ENCODE results near the gene ZIC4.

Gene ZIC4

DNA sequence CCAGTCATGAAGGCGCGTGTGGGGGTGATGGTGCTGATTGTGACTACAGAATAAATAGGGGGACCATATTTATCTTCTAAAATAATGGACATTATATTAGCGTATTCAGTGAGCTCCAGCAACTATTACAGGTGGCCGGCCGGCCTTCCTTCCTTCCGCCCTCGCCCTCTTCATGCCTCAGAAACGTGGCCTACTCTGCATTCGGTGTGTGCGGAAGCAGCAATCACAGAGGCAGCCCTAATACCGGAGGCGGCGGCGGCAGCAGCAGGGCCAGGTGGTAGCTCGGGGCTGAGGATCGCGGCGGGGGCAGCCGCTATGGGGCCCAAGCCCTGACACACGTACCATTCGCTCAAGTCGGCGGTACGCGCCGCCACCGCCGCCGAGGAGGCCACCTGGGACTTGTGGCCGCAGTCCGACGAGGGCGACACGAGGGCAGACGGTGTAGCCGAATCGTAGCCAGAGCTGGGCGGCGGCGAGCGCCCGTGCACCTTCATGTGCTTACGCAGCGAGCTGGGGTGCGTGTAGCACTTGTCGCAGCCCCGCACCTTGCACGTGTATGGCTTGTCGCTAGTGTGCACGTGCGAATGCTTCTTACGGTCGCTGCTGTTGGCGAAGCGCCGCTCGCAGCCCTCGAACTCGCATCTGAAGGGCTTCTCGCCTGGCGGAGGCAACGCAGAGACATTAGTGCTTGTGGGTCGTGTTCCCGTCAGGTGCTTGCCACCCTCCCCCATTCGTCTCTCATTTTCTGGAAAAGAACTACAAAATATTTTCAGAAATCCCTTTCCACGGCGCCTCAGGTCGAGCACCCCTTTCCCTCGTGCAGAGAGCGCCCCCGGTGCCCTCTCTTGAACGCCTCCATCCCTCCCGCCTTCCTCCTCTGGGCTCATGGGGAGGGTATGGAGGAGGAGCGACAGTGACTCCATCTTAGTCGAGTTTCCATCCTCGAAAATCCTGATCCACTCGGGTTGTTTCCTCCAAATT, 15.5 kb downstream of the ZIC4 start:
- no peak for DNase-seq (ENCODE audit: low spot score)

- DNase-seq (ENCODE audit: low spot score): no peak
Measured at GRCh38 chr3:147389717-147390116, 16.6 kb downstream of the ZIC4 start.

GRCh38 chr3:147388700-147389580, 17.4 kb downstream of the ZIC4 start:
- DNase-seq (ENCODE audit: low spot score): no peak

GRCh38 chr3:147387885-147388699, 18.3 kb downstream of the ZIC4 start:
- DNase-seq (ENCODE audit: low spot score): no peak

GRCh38 chr3:147387291-147387884, 19.0 kb downstream of the ZIC4 start:
- DNase-seq (ENCODE audit: low spot score): no peak

DNA sequence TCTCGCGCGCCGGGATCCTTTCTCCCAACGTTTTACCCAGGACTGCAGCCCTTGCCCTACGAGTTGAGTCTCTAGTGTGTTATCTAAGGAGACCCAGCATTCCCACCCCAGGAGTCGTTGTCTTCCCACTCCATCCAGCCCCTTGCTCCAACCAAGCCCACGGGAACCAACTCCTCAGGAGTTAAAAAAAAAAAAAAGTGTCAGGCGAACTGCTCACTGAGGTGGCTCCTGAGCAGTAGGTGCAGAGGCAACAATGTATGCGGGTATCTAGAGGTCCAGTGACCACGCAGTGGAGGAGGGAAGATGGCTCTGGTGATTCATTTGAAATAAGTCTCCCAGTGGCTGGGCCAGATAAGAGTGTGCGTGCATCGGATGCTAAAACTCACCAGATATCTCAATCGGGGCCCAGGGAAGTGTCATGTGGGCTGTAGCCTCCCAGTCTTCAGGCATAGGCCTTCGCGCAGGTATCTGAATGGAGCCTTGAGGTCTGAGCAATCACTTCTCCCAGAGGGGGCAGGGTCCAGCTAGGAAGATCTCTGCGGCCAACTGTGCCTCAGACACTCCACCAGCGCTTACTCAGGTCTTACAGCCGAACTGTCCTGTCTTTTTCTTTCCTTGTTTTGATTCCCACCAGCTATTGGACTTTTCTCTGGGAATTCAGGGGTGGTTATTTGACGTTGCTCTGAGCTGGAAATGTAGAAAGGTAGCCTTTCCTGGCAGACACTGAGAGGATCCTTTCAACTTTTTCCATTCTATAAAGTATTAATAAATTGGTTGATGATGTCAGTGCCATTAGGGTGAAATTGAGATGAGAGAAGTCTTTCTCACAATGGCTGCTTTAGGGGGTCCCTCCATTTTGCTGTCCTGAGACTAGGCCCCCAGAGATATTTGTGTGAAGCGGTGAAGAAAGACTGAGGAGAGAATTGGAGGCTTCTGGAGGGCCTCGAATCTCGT, 21.0 kb downstream of the ZIC4 start:
- no peak for DNase-seq (ENCODE audit: low spot score)

GRCh38 chr3:147384210-147385058, 21.9 kb downstream of the ZIC4 start:
- DNase-seq (ENCODE audit: low spot score): no peak

DNA sequence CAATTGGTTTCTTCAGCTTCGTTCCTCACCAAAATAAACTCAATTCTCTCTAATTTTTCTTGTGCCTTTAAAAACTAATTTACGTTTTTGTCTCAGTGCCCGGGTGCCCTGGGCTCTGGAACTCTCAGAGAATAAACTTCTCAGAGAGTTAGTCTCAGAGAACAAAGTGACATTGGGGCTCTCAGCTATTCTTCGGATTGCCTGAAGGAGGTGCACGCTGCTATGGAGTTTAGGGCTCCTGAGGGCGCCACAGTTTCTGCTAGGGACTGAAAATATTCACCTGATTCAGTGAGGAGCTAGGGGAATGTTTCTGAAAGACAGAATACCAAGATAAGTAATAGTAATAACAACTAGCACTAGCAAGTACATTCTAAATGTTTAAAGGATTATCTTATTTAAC, 22.7 kb downstream of the ZIC4 start:
- DNase-seq (ENCODE audit: low spot score): no peak

DNA sequence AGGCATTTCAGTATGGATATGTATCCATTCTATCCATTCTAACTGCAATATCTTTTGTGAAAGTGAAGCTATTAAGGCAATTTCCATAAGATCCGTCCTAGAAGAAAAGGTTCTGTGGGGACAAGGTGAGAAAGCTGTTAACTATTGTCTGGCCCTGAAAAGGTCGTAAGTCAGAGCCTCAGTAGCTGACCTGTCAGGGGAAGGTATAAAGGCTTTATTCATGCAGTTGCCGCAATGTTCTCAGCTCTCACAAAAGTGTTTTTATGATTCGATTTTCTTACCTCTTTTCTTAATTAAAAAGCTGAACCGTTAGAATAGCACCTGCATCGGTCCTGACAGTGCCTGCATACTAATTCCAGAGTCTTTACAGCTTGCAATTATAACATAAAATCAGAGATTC, 24.7 kb downstream of the ZIC4 start:
- DNase-seq (ENCODE audit: low spot score): no peak

DNA sequence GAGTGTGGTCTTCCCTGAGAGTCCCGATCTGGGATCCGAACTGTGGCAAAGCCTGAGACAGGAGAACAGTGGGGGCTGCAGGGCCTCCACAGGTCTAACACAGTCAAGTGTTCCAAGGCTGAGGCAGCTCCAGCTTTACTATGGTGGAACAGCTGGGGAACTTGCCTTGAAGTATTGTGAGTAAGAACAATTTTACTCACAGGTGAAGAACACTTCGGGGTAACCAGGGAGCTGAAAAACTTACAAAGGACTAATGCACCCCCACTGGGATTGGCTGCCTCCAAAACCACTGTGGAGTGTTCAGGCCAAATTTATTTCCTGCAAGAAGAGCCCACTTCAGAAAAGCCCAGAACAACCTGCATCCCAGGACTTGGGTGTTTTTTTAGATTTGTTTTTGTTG, 25.4 kb downstream of the ZIC4 start:
- no peak for DNase-seq (ENCODE audit: low spot score)

DNA sequence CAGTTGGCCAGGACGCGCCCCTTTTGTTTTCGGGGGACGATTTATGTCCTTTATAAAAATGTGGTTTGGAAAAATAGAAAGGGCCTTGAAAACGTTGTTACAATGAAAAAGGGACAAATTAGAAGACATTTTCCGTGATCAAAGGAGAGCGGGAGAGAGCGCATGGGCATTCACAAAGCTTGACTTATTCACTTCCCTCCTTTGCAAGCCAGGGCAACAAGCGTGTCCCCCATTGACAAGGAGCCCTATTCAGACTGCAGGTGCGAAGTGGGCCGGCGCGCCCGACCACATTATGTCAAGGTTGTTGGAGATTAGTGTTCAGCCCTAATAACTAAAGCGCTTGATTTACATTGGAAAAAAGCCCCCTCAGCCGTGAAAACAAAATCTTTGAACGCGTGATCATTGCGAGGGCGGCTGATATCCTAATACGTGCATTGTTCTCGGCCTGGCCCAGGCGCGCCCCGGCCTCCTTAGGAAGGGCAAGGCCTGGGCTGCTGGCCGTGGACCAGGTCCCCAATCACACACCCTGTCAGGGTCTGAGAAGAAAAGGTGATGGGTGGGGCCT, 25.9 kb downstream of the ZIC4 start:
- no peak for DNase-seq (ENCODE audit: low spot score)

DNA sequence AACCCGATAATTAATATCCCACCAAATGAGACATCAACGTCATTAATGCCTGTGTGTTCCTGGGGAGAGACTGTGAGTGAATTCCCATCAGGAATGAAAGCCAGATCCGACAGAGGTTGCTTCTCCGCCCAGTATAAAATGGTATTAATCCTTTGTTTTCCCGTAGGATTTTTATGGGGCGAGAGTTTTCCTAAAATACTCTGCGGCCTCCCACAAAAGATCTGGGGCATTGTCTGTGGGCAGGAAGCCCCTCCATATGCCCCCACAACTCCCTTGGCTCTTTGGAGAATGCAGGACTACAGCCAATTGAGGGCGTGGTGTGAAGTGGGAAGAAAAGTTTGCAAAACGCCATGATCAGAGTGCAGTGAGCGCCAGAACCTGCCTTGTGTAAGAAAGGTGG, 26.7 kb downstream of the ZIC4 start:
- DNase-seq (ENCODE audit: low spot score): no peak

- no peak for DNase-seq (ENCODE audit: low spot score)
Measured at GRCh38 chr3:147377412-147378367, 28.7 kb downstream of the ZIC4 start.

DNA sequence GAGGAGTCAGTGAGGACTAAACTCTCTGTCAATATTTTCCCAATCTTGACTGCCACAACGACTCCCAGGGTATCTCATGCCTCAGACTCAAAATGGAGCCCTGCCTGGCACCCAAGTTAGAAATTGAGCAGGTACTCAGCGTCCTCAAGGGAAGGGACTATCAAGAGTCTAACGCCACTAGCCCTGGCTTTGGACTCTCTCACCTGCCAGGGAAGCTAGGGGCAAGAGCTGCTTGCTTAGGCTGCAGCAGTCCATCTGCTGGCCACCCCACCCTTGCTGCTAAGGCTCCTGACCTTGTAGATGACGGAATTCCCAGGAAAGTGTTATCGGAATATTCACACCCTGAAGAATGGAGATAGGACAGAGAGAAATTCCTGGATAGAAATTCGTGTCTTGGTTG, 33.0 kb downstream of the ZIC4 start:
- no peak for DNase-seq (ENCODE audit: low spot score)

GRCh38 chr3:147372525-147373027, 33.8 kb downstream of the ZIC4 start:
- DNase-seq (ENCODE audit: low spot score): no peak

- DNase-seq (ENCODE audit: low spot score): no peak
Measured at GRCh38 chr3:147371771-147372340, 34.5 kb downstream of the ZIC4 start.

DNA sequence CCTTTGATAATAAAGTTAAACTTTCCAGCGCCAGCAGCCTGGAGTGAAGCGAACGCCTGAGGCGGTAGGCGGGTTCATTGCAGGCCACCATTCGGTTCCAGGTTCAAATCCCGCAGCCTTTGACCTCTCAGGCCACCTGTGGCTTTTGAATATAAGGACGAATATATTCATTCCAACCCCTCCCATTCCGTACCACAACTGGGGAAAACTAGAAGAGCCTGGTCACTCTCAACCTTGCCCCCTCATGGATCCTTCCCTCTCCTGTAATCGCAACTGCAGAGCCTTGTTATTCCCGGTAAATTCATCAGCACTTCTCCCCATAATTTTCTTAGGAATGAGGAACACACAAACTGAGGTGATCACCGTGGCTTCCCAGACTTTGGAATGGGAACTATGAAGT, 35.2 kb downstream of the ZIC4 start:
- DNase-seq (ENCODE audit: low spot score): no peak

Data from GM03348 (cell line).